Prostate gland (tissue), 2 donors: ENCODE measurements around the gene PLCD3. TPM values are rescaled to one million over a fixed set of nuclear protein-coding genes. Genes with fewer than 3 reads are reported as not detected.

ENCODE experiments used
- DNase-seq: peaks from one replicate; pipeline ENCODE4 v3.0.0-alpha.2; 2019; ENCODE audit warnings: low spot score
- H3K27ac ChIP-seq, 2 donors: fragments of 200-600 bp; sonication (generic); 2 replicates each; pipeline ENCODE4 v1.5.1; 2017 to 2019
- H3K27me3 ChIP-seq: fragments of 200-600 bp; sonication (generic); replicated peaks from 2 replicates; pipeline ENCODE4 v1.5.1; 2019; ENCODE audit not compliant: insufficient read depth
- H3K36me3 ChIP-seq, 2 donors: fragments of 200-600 bp; sonication (generic); 1 replicate in 1 of 2; 2 replicates in 1 of 2; pipeline versions ENCODE4 v1.5.1 to v1.8.1; 2017 to 2019
- H3K4me1 ChIP-seq: fragments of 200-600 bp; sonication (generic); replicated peaks from 2 replicates; pipeline ENCODE4 v1.5.1; 2019
- H3K4me3 ChIP-seq, 2 donors: fragments of 200-600 bp; sonication (generic); 2 replicates each; pipeline ENCODE4 v1.5.1; 2017 to 2019
- H3K9me3 ChIP-seq: fragments of 200-600 bp; sonication (generic); 2 replicates; pipeline ENCODE4 v1.5.1; 2017
- CTCF ChIP-seq, 4 experiments: fragments of 200-600 bp in 2 of 4; fragments of 450-650 bp in 2 of 4; sonication (generic) in 2 of 4; IDR thresholded peaks; 1 replicate in 3 of 4; 2 replicates in 1 of 4; pipeline ENCODE4 v1.5.1; 2016 to 2019; ENCODE audit warnings: antibody characterized with exemption in 4 of 4, mild to moderate bottlenecking in 2 of 4, moderate library complexity in 2 of 4
- POLR2A ChIP-seq: fragments of 450-650 bp; IDR thresholded peaks from one replicate; pipeline ENCODE4 v1.6.1; 2016; ENCODE audit warnings: antibody characterized with exemption, mild to moderate bottlenecking
- POLR2AphosphoS5 ChIP-seq: sonication (generic); formaldehyde crosslinking; IDR thresholded peaks from one replicate; pipeline ENCODE4 v1.6.1; 2017; ENCODE audit warnings: antibody characterized with exemption
- WGBS: methylation state at CpG from one replicate; pipeline ENCODE4 v1.1.5; 2018; 5-methylcytosine and 5-hydroxymethylcytosine counted together
- intact Hi-C: fragments of 100-400 bp; cut with DNase I; formaldehyde crosslinking; loops from one replicate; pipeline ENCODE4 v1.14.2; 2022
- microRNA-seq: library from miRNA; unstranded; fragments of <30 nt; microRNA quantifications from one replicate; pipeline ENCODE4, GENCODE V29; 2016
- small RNA-seq, 2 donors: library from RNA; depleted of rRNA; stranded (forward); fragments of <200 nt; gene quantifications; one replicate each; pipeline ENCODE3, GENCODE V24; 2016
- total RNA-seq, 2 donors: library from RNA; depleted of rRNA; stranded (reverse); fragments of >200 nt; gene quantifications; one replicate each; pipeline ENCODE4 v1.1.0, GENCODE V29; 2016

PLCD3 gene
- total RNA-seq, 2 donors from 2014 or later, result 34.7 to 154 TPM

- H3K4me1 ChIP-seq, result peaks cover 4% of the 10 kb centered on the region
- H3K27ac ChIP-seq, result no peak overlapping the region
- DNase-seq, result no peak
- intact Hi-C loops, result loop anchor here (5.0 kb wide), 1 partner anchor 44 kb away; no protein-coding TSS in a partner anchor
- H3K4me3 ChIP-seq, result no peak overlapping the region
- H3K9me3 ChIP-seq, result no peaks in the 10 kb centered on the region
- 60% methylated on average over 1 of the region's 1 CpG for WGBS
- no peaks in the 10 kb centered on the region for H3K27me3 ChIP-seq
- H3K36me3 ChIP-seq, result no peaks in the 10 kb centered on the region
- TF ChIP-seq CTCF (IDR thresholded peaks at IDR 0.05) (no peak), POLR2AphosphoS5 (no peak), POLR2A (no peak)
Observed at GRCh38 chr17:45063198-45063597, 69.1 kb downstream of the PLCD3 start.

- 11% methylated on average over 15 of the region's 15 CpGs for WGBS
- H3K4me1 ChIP-seq, result peaks cover 4% of the 10 kb centered on the region
- no peaks in the 10 kb centered on the region for H3K27me3 ChIP-seq
- intact Hi-C loops, result loop anchor here (5.0 kb wide), 1 partner anchor 46 kb away; no protein-coding TSS in a partner anchor
- no peak for DNase-seq
- peak overlapping the region; percentile 65 to 74 for H3K4me3 ChIP-seq
- no peaks in the 10 kb centered on the region for H3K9me3 ChIP-seq
- peak overlapping the region in 1 of 2 donors; percentile 87 for H3K27ac ChIP-seq
- H3K36me3 ChIP-seq, result no peaks in the 10 kb centered on the region
- no peak for TF ChIP-seq CTCF (IDR thresholded peaks at IDR 0.05)
- TF ChIP-seq POLR2A, result no peak
- TF ChIP-seq POLR2AphosphoS5, result no peak
Observed at GRCh38 chr17:45061606-45062205, 70.6 kb downstream of the PLCD3 start.

- H3K4me3 ChIP-seq, result peak within 1 kb of the TSS; percentile 65 to 74
- no peaks in the 10 kb centered on the region for H3K9me3 ChIP-seq
- peak; percentile 77 for TF ChIP-seq POLR2A
- TF ChIP-seq POLR2AphosphoS5, result peak; percentile 94
- peak in 3 of 4 experiments; percentile 25 to 63 (median 35) for TF ChIP-seq CTCF (IDR thresholded peaks at IDR 0.05)
- H3K27me3 ChIP-seq, result no peaks in the 10 kb centered on the region
- no peaks in the 10 kb centered on the region for H3K36me3 ChIP-seq
- WGBS, result under 1% methylated on average over 48 of the region's 50 CpGs
- H3K4me1 ChIP-seq, result peaks cover 4% of the 10 kb centered on the region
- peak within 1 kb of the TSS; percentile 85 to 87 for H3K27ac ChIP-seq
- DNase-seq, result peak; percentile 98
- intact Hi-C loops, result loop anchor here (5.0 kb wide), 1 partner anchor 46 kb away; no protein-coding TSS in a partner anchor
Observed at GRCh38 chr17:45060797-45061605, 71.3 kb downstream of the PLCD3 start, which contains the start of gene NMT1. TSS of gene NMT1 (plus strand) at chr17:45061317. CDS start at chr17:45061330, 13 bp downstream.

GRCh38 chr17:45060382-45060796 is 71.9 kb downstream of the PLCD3 start:
- TF ChIP-seq POLR2A (no peak), CTCF (IDR thresholded peaks at IDR 0.05) (no peak), POLR2AphosphoS5 (no peak)
- peaks cover 4% of the 10 kb centered on the region for H3K4me1 ChIP-seq
- WGBS, result 10% methylated on average over 15 of the region's 15 CpGs

More at GRCh38 chr17:45060382-45060796, 71.9 kb downstream of the PLCD3 start:
- H3K27ac ChIP-seq, result peak overlapping the region; percentile 85 to 87
- intact Hi-C loops, result loop anchor here (5.0 kb wide), 1 partner anchor 47 kb away; no protein-coding TSS in a partner anchor
- H3K4me3 ChIP-seq, result peak overlapping the region; percentile 65 to 74
- no peaks in the 10 kb centered on the region for H3K9me3 ChIP-seq
- H3K27me3 ChIP-seq, result no peaks in the 10 kb centered on the region
- no peak for DNase-seq
- H3K36me3 ChIP-seq, result no peaks in the 10 kb centered on the region

Small RNAs within 50 kb of the gene (microRNA-seq; reads per million reads assigned to microRNA genes)
- 0.25 reads per million for gene MIR6784

Small RNAs within 50 kb of the gene (small RNA-seq; reads per million reads assigned to genes)
- 0 reads per million in 2 donors for gene MIR6784
- gene RF00019, result 0 reads per million in 2 donors

Other genes starting within 250 kb of the PLCD3 start
- gene EFTUD2, start 233.1 kb downstream of the PLCD3 start, total RNA-seq, result 10 to 100 TPM; 56.0 to 88.0 TPM
- gene GFAP, start 217.0 kb downstream of the PLCD3 start, total RNA-seq, result under 1 TPM in 1 of 2 donors, not detected in 1; 0.62 TPM
- gene KIF18B, start 184.7 kb downstream of the PLCD3 start, total RNA-seq, result 1 to 10 TPM; 1.8 to 2.5 TPM
- gene C1QL1, start 164.2 kb downstream of the PLCD3 start, total RNA-seq, result 1 to 10 TPM in 1 of 2 donors, under 1 TPM in 1; 0.87 to 1.1 TPM
- 100 to 1,000 TPM in 1 of 2 donors, 10 to 100 TPM in 1; 91.1 to 111 TPM for gene DCAKD, start 80.9 kb downstream of the PLCD3 start, total RNA-seq
- 10 to 100 TPM; 39.4 to 68.5 TPM for gene NMT1, start 71.2 kb downstream of the PLCD3 start, total RNA-seq
- gene ACBD4, start 3.2 kb upstream of the PLCD3 start, total RNA-seq, result 10 to 100 TPM; 18.8 to 23.3 TPM
- gene HEXIM1, start 16.0 kb upstream of the PLCD3 start, total RNA-seq, result 10 to 100 TPM; 34.5 to 67.1 TPM
- gene HEXIM2, start 29.4 kb upstream of the PLCD3 start, total RNA-seq, result 10 to 100 TPM in 1 of 2 donors, 1 to 10 TPM in 1; 7.1 to 27.0 TPM
- 10 to 100 TPM in 1 of 2 donors, 1 to 10 TPM in 1; 3.6 to 12.2 TPM for gene FMNL1, start 89.4 kb upstream of the PLCD3 start, total RNA-seq
- 1 to 10 TPM in 1 of 2 donors, not detected in 1; 3.2 TPM for gene SPATA32, start 129.6 kb upstream of the PLCD3 start, total RNA-seq
- gene MAP3K14, start 184.5 kb upstream of the PLCD3 start, total RNA-seq, result 10 to 100 TPM; 12.5 to 16.1 TPM